Gastrocnemius medialis (tissue), 4 donors: ENCODE measurements around the gene FPGS. TPM values are rescaled to one million over a fixed set of nuclear protein-coding genes. Genes with fewer than 3 reads are reported as not detected.

Experiments
- ATAC-seq, 2 donors: fragments of 150-250 bp; one replicate each; pipeline ENCODE4 v1.9.1; 2016
- DNase-seq, 2 donors: peaks; one replicate each; pipeline ENCODE4 v3.0.0-alpha.2; 2019
- H3K27ac ChIP-seq, 4 donors: fragments of 200-600 bp; sonication (generic); 1 replicate in 1 of 4; 2 replicates in 3 of 4; pipeline ENCODE4 v1.5.1; 2016 to 2018; ENCODE audit warnings: mild to moderate bottlenecking in 2 of 4, moderate library complexity in 1 of 4
- H3K27me3 ChIP-seq, 3 donors: fragments of 200-600 bp; sonication (generic) in 2 of 3; 1 replicate in 1 of 3; 2 replicates in 2 of 3; pipeline versions ENCODE4 v1.5.1 to v1.6.0; 2016 to 2019; ENCODE audit warnings: mild to moderate bottlenecking in 1 of 3, moderate library complexity in 1 of 3
- H3K36me3 ChIP-seq, 2 donors: fragments of 200-600 bp; sonication (generic) in 1 of 2; one replicate each; pipeline ENCODE4 v1.5.1; 2017 to 2018
- H3K4me1 ChIP-seq, 2 donors: fragments of 200-600 bp; sonication (generic) in 1 of 2; one replicate each; pipeline ENCODE4 v1.5.1; 2016 to 2017; ENCODE audit warnings: mild to moderate bottlenecking in 2 of 2
- H3K4me3 ChIP-seq, 4 donors: fragments of 200-600 bp; sonication (generic) in 3 of 4; 1 replicate in 1 of 4; 2 replicates in 3 of 4; pipeline ENCODE4 v1.5.1; 2016 to 2019; ENCODE audit warnings: mild to moderate bottlenecking in 2 of 4
- H3K9me3 ChIP-seq, 3 donors: fragments of 200-600 bp; sonication (generic) in 2 of 3; 1 replicate in 1 of 3; 2 replicates in 2 of 3; pipeline ENCODE4 v1.5.1; 2016 to 2019
- POLR2A ChIP-seq, 2 donors: fragments of 450-650 bp; IDR thresholded peaks; one replicate each; pipeline ENCODE4 v1.6.1; 2017; ENCODE audit warnings: antibody characterized with exemption in 2 of 2, mild to moderate bottlenecking in 2 of 2, moderate library complexity in 2 of 2
- in situ Hi-C, 4 donors: fragments of 200-750 bp; cut with MboI; loops; one replicate each; pipeline versions ENCODE4 v1.15.0 to v1.8.0; 2017; ENCODE audit warnings: low sequenced_read_pairs in 4 of 4
- intact Hi-C: fragments of 100-400 bp; cut with DNase I; formaldehyde crosslinking; loops from one replicate; pipeline ENCODE4 v1.15.1; 2023; ENCODE audit warnings: low total_unique reads
- total RNA-seq, 4 donors: library from RNA; depleted of rRNA; stranded (reverse); fragments of >200 nt; gene quantifications; one replicate each; pipeline versions ENCODE4 v1.1.0 to v1.2.3, GENCODE V29; 2016
- TF ChIP-seq, protein P1 (sequence below), 5 experiments: fragments of 450-650 bp in 3 of 5; fragments of 200-600 bp in 2 of 5; sonication (generic) in 2 of 5; IDR thresholded peaks in 4 of 5; conservative IDR thresholded peaks in 1 of 5; 1 replicate in 4 of 5; 2 replicates in 1 of 5; pipeline ENCODE4 v1.5.1; 2016 to 2019; ENCODE audit warnings: antibody characterized with exemption in 5 of 5, mild to moderate bottlenecking in 3 of 5, moderate library complexity in 3 of 5

The FPGS gene
- total RNA-seq, 4 donors from 2014 or later = 36.4 to 87.6 (median 47.7) TPM

DNA sequence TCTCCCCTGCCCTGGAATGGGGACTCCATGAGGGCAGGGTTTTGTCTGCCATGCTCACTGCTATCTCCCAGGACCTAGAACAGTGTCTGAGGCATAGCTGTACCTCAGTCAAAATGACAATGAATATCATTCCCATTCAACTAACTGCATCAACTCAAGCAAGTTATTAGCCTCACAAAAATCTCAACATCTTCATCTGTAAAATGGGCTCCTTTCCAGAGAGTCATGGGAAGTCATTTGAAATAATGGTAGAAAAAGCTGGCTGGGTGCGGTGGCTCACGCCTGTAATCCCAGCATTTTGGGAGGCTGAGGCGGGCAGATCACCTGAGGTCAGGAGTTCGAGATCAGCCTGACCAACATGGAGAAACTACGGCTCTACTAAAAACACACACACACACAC, 33.6 kb upstream of the FPGS start:
- DNase-seq (no peak), ATAC-seq (no peak)
- Histone ChIP-seq H3K27ac (peak overlapping the region; percentile 65 to 81 (median 76)), H3K27me3 (no peaks in the 10 kb centered on the region), H3K9me3 (no peaks in the 10 kb centered on the region), H3K4me3 (peak overlapping the region in 2 of 4 donors; percentile 18 to 63), H3K4me1 (peaks cover 11 to 18% of the 10 kb centered on the region in 2 donors), H3K36me3 (no peaks in the 10 kb centered on the region)
- in situ Hi-C loops = no loop called here
- intact Hi-C loops = no loop called here
- TF ChIP-seq, protein P1, sequence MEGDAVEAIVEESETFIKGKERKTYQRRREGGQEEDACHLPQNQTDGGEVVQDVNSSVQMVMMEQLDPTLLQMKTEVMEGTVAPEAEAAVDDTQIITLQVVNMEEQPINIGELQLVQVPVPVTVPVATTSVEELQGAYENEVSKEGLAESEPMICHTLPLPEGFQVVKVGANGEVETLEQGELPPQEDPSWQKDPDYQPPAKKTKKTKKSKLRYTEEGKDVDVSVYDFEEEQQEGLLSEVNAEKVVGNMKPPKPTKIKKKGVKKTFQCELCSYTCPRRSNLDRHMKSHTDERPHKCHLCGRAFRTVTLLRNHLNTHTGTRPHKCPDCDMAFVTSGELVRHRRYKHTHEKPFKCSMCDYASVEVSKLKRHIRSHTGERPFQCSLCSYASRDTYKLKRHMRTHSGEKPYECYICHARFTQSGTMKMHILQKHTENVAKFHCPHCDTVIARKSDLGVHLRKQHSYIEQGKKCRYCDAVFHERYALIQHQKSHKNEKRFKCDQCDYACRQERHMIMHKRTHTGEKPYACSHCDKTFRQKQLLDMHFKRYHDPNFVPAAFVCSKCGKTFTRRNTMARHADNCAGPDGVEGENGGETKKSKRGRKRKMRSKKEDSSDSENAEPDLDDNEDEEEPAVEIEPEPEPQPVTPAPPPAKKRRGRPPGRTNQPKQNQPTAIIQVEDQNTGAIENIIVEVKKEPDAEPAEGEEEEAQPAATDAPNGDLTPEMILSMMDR (IDR thresholded peaks at IDR 0.05 in 4 of 5, conservative IDR thresholded peaks at IDR 0.05 in 1 of 5) = no peak
- TF ChIP-seq POLR2A (IDR thresholded peaks at IDR 0.05) = no peak

DNA sequence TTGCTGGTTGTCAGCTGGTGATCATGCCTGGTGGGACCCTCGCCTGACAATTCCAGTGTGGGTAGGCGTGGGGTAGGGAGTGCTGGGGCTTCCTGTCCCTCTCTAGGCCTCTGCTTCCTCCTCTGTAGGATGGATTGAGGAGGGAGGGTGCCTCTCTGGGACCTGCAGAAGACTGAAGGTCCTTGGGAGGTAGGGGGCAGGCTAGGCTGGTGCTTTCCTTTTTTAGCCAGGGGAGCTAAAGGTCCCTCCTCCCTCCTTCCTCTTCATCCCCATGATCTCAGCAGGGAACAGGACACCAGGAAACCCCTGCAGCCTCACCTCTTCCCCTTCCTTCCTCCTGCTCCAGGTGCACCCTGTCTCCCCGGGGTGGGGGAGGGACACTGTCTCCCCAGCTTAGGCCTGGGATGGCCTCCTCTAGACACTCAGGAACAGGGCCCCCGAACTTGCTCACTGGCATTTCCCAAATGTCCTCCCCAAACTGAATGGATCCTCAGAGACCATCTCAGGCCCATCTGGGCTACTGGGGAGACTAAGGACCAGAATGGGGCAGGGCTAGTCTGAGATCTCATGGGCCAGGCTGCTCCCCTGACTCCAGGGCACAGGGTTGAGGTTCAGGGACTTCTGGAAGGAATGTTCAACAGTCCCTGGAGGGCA, 32.6 kb upstream of the FPGS start:
- intact Hi-C loops = no loop called here
- no peak for ATAC-seq
- no peak for DNase-seq

DNA sequence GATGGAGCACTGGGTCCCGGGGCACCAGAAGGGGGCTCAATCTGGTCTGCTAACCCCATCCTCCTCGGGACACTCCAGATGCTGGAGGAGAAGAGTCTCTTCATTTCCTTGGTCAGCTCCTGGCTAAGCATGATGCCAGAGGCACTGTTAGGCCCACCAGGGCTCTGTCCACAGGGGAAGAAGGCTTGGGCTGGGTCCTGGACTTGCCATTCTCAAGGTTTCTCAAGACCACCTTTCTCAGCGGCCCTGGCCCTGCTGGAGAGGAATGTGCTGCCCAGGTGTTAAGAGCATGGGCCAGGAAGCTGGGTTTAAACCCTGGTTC, 32.1 kb upstream of the FPGS start:
- no peaks in the 10 kb centered on the region for H3K9me3 ChIP-seq
- H3K27ac ChIP-seq = peak overlapping the region; percentile 56 to 81 (median 76)
- in situ Hi-C loops = no loop called here
- peak overlapping the region; percentile 58 to 69 (median 66) for H3K4me3 ChIP-seq
- H3K27me3 ChIP-seq = no peaks in the 10 kb centered on the region
- H3K36me3 ChIP-seq = no peaks in the 10 kb centered on the region
- H3K4me1 ChIP-seq = peaks cover 11 to 18% of the 10 kb centered on the region in 2 donors
- intact Hi-C loops = no loop called here
- DNase-seq (no peak), ATAC-seq (no peak)
- TF ChIP-seq, protein P1 (IDR thresholded peaks at IDR 0.05 in 4 of 5, conservative IDR thresholded peaks at IDR 0.05 in 1 of 5) = no peak
- no peak for TF ChIP-seq POLR2A (IDR thresholded peaks at IDR 0.05)

More for the DNA sequence above, 32.6 kb upstream of the FPGS start:
- Histone ChIP-seq H3K36me3 (no peaks in the 10 kb centered on the region), H3K4me1 (peaks cover 11 to 18% of the 10 kb centered on the region in 2 donors), H3K9me3 (no peaks in the 10 kb centered on the region), H3K27me3 (no peaks in the 10 kb centered on the region), H3K4me3 (peak overlapping the region; percentile 58 to 69 (median 66)), H3K27ac (peak overlapping the region; percentile 56 to 81 (median 76))
- in situ Hi-C loops = no loop called here
- TF ChIP-seq, protein P1 (IDR thresholded peaks at IDR 0.05 in 4 of 5, conservative IDR thresholded peaks at IDR 0.05 in 1 of 5) = no peak
- no peak for TF ChIP-seq POLR2A (IDR thresholded peaks at IDR 0.05)

DNA sequence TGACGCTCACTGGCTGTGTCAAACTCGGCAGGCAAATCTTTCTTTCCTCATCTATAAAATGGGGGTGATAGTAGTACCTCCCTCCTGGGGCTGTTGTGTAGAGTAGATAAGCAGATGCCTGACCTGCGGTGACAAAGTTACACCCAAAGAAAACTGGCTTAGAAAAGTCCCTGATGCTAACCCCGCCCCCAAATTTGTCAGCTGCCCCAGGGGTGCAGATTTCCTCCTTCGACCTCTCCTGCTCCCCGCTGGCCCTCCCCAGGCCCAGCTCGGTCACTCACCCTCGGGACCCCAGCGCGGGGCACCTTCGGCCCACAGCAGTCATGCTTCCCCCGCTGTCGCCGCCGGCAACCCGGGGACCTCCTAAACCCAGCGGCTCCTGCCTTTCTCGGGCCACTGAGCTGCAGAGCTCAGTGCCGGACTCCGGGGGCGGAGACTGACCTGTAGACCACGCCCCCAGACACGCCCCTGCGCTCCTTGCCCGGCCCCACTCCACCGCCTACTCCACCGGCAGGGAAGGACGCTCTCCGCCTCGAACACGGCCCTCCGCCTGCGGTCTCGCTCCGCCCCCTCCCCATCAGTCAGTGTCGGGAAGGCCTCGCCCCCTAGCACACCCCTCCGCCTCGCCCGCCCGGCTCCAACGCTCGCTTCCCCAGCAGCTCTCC, 31.6 kb upstream of the FPGS start:
- TF ChIP-seq, protein P1 (IDR thresholded peaks at IDR 0.05 in 4 of 5, conservative IDR thresholded peaks at IDR 0.05 in 1 of 5) = peak in 1 of 5 experiments; percentile 15
- TF ChIP-seq POLR2A (IDR thresholded peaks at IDR 0.05) = peak in 1 of 2 donors; percentile 66
- no peaks in the 10 kb centered on the region for H3K9me3 ChIP-seq
- peak; percentile 93 to 94 for ATAC-seq
- peak overlapping the region; percentile 58 to 69 (median 66) for H3K4me3 ChIP-seq
- H3K4me1 ChIP-seq = peaks cover 11 to 18% of the 10 kb centered on the region in 2 donors
- peak; percentile 96 to 97 for DNase-seq
- no peaks in the 10 kb centered on the region for H3K27me3 ChIP-seq
- intact Hi-C loops (loop anchor here (1.0 kb wide), 3 partner anchors 14 to 36 kb away; partner anchors contain the start of gene TOR2A), in situ Hi-C loops (no loop called here)
- no peaks in the 10 kb centered on the region for H3K36me3 ChIP-seq
- peak overlapping the region; percentile 56 to 81 (median 76) for H3K27ac ChIP-seq
